ENCODE measurements around the gene GLTP. TPM values are rescaled to one million over a fixed set of nuclear protein-coding genes. Genes with fewer than 3 reads are reported as not detected.

The GLTP gene
- total and polyA plus RNA-seq, 4 donors: 8.5 to 12.8 (median 8.7) TPM

DNA sequence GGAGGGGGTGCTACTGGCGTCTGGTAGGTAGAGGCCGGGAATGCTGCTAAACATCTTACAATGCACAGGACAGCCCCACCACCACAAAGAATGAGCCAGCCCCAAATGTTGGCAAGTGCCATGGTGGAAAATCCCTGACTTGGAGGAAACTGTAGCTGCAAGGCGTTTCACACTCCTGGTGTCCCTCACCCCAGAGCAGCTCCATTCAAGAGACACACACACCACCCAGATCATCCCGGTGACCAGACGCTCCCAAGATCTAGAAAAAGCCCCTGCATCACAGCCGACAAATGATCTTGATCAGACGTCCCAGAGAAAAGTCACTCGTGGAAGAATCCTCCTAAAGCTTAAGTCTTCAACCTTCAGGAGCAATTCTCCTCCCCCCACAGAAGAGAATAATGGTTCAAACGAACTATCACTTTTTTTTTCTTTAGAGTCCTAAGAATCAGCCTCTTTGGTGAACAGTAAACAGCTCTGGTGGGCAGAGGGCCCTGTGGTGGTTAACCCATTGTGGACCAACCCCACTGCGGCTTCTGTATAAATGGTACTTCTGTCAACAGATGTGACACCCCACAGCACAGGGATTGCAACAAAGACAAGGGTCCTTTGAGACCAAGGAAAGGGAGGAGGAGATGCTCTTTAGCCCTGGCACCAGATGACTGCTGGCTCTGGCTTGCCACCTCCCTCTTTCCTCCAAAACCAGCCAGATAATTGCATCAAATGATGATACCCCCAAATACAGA lies 2.7 kb downstream of the GLTP start (continued):
- TF ChIP-seq, protein P1, sequence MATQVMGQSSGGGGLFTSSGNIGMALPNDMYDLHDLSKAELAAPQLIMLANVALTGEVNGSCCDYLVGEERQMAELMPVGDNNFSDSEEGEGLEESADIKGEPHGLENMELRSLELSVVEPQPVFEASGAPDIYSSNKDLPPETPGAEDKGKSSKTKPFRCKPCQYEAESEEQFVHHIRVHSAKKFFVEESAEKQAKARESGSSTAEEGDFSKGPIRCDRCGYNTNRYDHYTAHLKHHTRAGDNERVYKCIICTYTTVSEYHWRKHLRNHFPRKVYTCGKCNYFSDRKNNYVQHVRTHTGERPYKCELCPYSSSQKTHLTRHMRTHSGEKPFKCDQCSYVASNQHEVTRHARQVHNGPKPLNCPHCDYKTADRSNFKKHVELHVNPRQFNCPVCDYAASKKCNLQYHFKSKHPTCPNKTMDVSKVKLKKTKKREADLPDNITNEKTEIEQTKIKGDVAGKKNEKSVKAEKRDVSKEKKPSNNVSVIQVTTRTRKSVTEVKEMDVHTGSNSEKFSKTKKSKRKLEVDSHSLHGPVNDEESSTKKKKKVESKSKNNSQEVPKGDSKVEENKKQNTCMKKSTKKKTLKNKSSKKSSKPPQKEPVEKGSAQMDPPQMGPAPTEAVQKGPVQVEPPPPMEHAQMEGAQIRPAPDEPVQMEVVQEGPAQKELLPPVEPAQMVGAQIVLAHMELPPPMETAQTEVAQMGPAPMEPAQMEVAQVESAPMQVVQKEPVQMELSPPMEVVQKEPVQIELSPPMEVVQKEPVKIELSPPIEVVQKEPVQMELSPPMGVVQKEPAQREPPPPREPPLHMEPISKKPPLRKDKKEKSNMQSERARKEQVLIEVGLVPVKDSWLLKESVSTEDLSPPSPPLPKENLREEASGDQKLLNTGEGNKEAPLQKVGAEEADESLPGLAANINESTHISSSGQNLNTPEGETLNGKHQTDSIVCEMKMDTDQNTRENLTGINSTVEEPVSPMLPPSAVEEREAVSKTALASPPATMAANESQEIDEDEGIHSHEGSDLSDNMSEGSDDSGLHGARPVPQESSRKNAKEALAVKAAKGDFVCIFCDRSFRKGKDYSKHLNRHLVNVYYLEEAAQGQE (IDR thresholded peaks at IDR 0.05): no peak
- TF ChIP-seq SP1 (IDR thresholded peaks at IDR 0.05) (no peak), FOXA1 (IDR thresholded peaks at IDR 0.05) (no peak), RAD21 (IDR thresholded peaks at IDR 0.05) (no peak)
- TF ChIP-seq, protein P2, sequence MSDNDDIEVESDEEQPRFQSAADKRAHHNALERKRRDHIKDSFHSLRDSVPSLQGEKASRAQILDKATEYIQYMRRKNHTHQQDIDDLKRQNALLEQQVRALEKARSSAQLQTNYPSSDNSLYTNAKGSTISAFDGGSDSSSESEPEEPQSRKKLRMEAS (IDR thresholded peaks at IDR 0.05): no peak

DNA sequence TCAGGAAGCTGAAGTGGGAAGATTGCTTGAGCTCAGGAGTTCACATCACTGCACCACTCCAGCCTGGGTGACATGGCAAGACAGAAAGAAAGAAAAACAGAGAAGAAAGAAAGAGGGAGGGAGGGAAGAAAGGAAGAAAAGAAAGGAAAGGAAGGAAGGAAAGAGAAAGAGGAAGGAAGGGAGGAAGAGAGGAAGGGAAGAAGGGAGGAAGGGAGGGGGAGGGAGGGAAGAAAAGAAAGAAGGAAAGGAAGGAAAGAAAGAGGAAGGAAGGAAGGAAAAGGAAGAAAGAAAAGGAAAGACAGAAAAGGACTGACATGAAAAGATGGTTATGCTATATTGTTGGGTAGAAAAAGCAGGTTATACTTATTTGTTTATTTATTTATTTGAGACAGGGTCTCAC lies 3.9 kb downstream of the GLTP start:
- Histone ChIP-seq H3K36me3 (ENCODE audit: control insufficient read depth in 4 of 4, insufficient read depth in 3 of 4, low read depth in 1 of 4, low read length in 3 of 4) (no peaks in the 10 kb centered on the region), H3K4me1 (ENCODE audit: control insufficient read depth in 4 of 4, insufficient read depth in 4 of 4, low read length in 3 of 4) (peaks cover 10 to 19% (median 15%) of the 10 kb centered on the region in 4 donors), H3K27me3 (ENCODE audit: control insufficient read depth in 4 of 4, insufficient read depth in 4 of 4, low read length in 3 of 4) (no peaks in the 10 kb centered on the region), H3K9me3 (ENCODE audit: control insufficient read depth in 4 of 4, low read length in 3 of 4) (no peaks in the 10 kb centered on the region), H3K4me3 (ENCODE audit: low read depth in 1 of 3, low read length in 3 of 3) (no peak overlapping the region), H3K9ac (ENCODE audit: low read depth in 1 of 2, low read length in 2 of 2) (no peak overlapping the region), H3K27ac (ENCODE audit: low read depth in 1 of 2, low read length in 2 of 2) (no peak overlapping the region)
- TF ChIP-seq EGR1 (IDR thresholded peaks at IDR 0.05; ENCODE audit: low read depth in 2 of 2) (no peak), RXRA (IDR thresholded peaks at IDR 0.05) (no peak), ATF3 (IDR thresholded peaks at IDR 0.05) (no peak), ZBTB33 (IDR thresholded peaks at IDR 0.05) (no peak), FOXA2 (IDR thresholded peaks at IDR 0.05) (no peak), SP1 (IDR thresholded peaks at IDR 0.05) (no peak), NR2F2 (IDR thresholded peaks at IDR 0.05) (no peak)
- TF ChIP-seq, protein P1 (IDR thresholded peaks at IDR 0.05): no peak
- DNase-seq (ENCODE audit: low spot score): no peak
